WI38 (cell line): ENCODE results near the gene PRH1.

Experiments
- H3K4me3 ChIP-seq: 2 replicates; pipeline ENCODE4 v1.5.1; 2011; ENCODE audit warnings: low read depth, mild to moderate bottlenecking, control low read depth, low read length
- TF ChIP-seq, protein P1 (sequence below): IDR thresholded peaks from 2 replicates; pipeline ENCODE4 v1.5.1; 2012; ENCODE audit warnings: low read depth, mild to moderate bottlenecking, control low read depth, low read length

The PRH1 gene

GRCh38 chr12:10863512-10864218 is 20.4 kb downstream of the PRH1 start:
- no peak overlapping the region for H3K4me3 ChIP-seq
- TF ChIP-seq, protein P1, sequence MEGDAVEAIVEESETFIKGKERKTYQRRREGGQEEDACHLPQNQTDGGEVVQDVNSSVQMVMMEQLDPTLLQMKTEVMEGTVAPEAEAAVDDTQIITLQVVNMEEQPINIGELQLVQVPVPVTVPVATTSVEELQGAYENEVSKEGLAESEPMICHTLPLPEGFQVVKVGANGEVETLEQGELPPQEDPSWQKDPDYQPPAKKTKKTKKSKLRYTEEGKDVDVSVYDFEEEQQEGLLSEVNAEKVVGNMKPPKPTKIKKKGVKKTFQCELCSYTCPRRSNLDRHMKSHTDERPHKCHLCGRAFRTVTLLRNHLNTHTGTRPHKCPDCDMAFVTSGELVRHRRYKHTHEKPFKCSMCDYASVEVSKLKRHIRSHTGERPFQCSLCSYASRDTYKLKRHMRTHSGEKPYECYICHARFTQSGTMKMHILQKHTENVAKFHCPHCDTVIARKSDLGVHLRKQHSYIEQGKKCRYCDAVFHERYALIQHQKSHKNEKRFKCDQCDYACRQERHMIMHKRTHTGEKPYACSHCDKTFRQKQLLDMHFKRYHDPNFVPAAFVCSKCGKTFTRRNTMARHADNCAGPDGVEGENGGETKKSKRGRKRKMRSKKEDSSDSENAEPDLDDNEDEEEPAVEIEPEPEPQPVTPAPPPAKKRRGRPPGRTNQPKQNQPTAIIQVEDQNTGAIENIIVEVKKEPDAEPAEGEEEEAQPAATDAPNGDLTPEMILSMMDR = no peak

DNA sequence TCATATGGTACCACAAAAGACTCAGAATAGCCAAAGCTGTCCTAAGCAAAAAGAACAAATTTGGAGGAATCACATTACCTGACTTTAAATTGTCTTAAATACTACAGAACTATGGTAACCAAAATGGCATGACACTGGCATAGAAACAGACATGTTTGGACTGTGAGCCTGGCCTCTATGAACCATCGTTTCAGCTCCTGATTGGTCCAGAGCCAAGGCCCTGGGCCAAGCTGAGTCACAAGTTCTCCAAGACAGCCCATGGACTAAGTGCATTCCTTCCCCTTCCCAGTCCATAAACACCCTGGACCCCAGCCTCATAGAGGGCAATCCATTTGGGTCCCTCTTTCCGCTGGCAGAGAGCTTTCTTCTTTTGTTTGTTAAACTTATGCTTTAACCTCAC is 22.7 kb downstream of the PRH1 start:
- TF ChIP-seq, protein P1 = no peak
- no peak overlapping the region for H3K4me3 ChIP-seq

GRCh38 chr12:10855807-10856206 is 28.2 kb downstream of the PRH1 start:
- TF ChIP-seq, protein P1 = no peak

GRCh38 chr12:10853776-10854175 is 30.3 kb downstream of the PRH1 start:
- H3K4me3 ChIP-seq = no peak overlapping the region
- TF ChIP-seq, protein P1 = no peak

More at GRCh38 chr12:10855807-10856206, 28.2 kb downstream of the PRH1 start:
- H3K4me3 ChIP-seq = no peak overlapping the region

DNA sequence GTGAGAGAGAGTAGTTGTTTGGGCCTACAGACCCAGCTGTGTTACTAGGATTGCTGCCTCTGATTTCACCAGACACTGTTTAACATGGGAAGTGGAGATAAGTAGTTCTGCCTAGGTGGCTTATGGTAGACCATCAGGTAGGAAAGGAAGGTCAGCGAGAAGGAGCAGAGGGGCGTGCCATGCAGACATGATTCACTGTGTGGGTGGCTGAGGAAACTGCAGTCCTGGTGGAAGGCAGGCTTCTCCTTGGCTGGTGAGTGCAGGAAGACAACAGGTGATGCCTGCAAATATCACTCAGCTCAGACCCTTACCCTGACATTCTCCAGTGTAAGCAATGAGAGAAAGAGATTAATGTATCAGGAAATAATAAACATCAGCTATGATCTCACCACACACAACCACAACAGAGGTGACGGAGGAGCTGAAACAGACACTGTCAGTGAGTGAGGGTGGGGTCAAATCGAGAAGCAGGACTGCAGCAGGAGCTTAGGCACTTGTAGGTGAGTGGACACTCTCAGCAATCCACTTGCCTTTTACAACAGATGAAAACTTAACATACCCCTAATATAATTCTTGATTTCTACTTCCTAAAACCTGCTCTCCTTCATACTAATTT is 32.7 kb downstream of the PRH1 start:
- no peak overlapping the region for H3K4me3 ChIP-seq
- TF ChIP-seq, protein P1 = no peak

DNA sequence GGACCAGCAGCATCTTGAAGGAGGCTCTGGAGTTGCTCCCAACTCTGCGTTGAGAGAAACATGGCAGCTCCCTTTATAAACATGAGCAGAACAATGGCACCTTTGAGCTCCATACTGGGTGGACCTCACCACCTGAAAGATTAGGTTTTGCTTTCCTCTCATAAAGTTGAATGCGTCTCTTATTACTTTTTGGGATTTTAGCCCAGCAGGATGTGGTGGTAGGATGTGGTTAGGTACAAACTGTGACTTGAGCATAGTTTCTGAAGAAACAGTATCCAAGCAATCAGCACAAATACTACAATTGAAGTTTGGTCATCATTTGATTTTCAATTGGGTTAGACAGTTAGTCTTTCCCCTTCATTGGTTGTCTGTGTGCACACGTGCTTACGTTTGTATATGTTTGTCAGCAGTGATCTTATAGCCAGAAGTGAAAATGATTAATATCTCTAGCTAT is 34.6 kb downstream of the PRH1 start, which contains the start of gene PRR4:
Gene PRR4 (minus strand): TSS at position 51 of the 454 bp plus-strand sequence. CDS start 38 bp downstream, at position 13.
- no peak within 1 kb of the TSS for H3K4me3 ChIP-seq
- TF ChIP-seq, protein P1 = no peak

GRCh38 chr12:10847744-10848143 is 36.3 kb downstream of the PRH1 start:
- TF ChIP-seq, protein P1 = no peak
- no peak overlapping the region for H3K4me3 ChIP-seq
